Right atrium auricular region (tissue), 2 donors: Measurements from ENCODE around the gene STAT6. TPM values are rescaled to one million over a fixed set of nuclear protein-coding genes. Genes with fewer than 3 reads are reported as not detected.

Experiments
- DNase-seq: peaks from one replicate; pipeline ENCODE4 v3.0.0-alpha.2; 2019; ENCODE audit warnings: low spot score
- H3K27ac ChIP-seq, 2 donors: fragments of 200-600 bp; sonication (generic); 1 replicate in 1 of 2; 2 replicates in 1 of 2; pipeline ENCODE4 v1.5.1; 2016 to 2019
- H3K27me3 ChIP-seq, 2 donors: fragments of 200-600 bp; sonication (generic); one replicate each; pipeline versions ENCODE4 v1.5.1 to v1.6.0; 2017 to 2019
- H3K36me3 ChIP-seq: fragments of 200-600 bp; sonication (generic); one replicate; pipeline ENCODE4 v1.5.1; 2016
- H3K4me1 ChIP-seq, 2 donors: fragments of 200-600 bp; sonication (generic); one replicate each; pipeline versions ENCODE4 v1.5.1 to v1.6.0; 2017 to 2019
- H3K4me3 ChIP-seq, 2 donors: fragments of 200-600 bp; sonication (generic); 1 replicate in 1 of 2; 2 replicates in 1 of 2; pipeline ENCODE4 v1.5.1; 2017 to 2019; ENCODE audit warnings: mild to moderate bottlenecking in 1 of 2, moderate library complexity in 1 of 2
- H3K9me3 ChIP-seq, 2 donors: fragments of 200-600 bp; sonication (generic); one replicate each; pipeline ENCODE4 v1.5.1; 2019
- CTCF ChIP-seq, 2 donors: fragments of 200-600 bp; sonication (generic); IDR thresholded peaks; one replicate each; pipeline ENCODE4 v1.5.1; 2019; ENCODE audit warnings: antibody characterized with exemption in 2 of 2
- total RNA-seq, 2 donors: library from RNA; depleted of rRNA; stranded (reverse); fragments of >200 nt; gene quantifications; one replicate each; pipeline ENCODE4 v1.1.0, GENCODE V29; 2016

Gene STAT6
- total RNA-seq, 2 donors from 2014 or later = 34.3 to 64.3 TPM

- H3K36me3 ChIP-seq = no peaks in the 10 kb centered on the region
- H3K27ac ChIP-seq = peak overlapping the region; percentile 97 to 98
- TF ChIP-seq CTCF (IDR thresholded peaks at IDR 0.05) = no peak
- peaks cover 0 to 81% of the 10 kb centered on the region in 2 donors for H3K4me1 ChIP-seq
- H3K4me3 ChIP-seq = peak overlapping the region; percentile 61 to 77
- H3K27me3 ChIP-seq = no peaks in the 10 kb centered on the region
- H3K9me3 ChIP-seq = no peaks in the 10 kb centered on the region
- no peak for DNase-seq
Observed at GRCh38 chr12:57130941-57131340, 19.8 kb upstream of the STAT6 start.

- Histone ChIP-seq H3K4me1 (peaks cover 0 to 71% of the 10 kb centered on the region in 2 donors), H3K36me3 (no peaks in the 10 kb centered on the region), H3K27ac (peak overlapping the region; percentile 97 to 98), H3K27me3 (no peaks in the 10 kb centered on the region), H3K4me3 (peak overlapping the region; percentile 61 to 77), H3K9me3 (no peaks in the 10 kb centered on the region)
- DNase-seq = peak; percentile 89
- TF ChIP-seq CTCF (IDR thresholded peaks at IDR 0.05) = no peak
Observed at GRCh38 chr12:57129889-57130288, 18.7 kb upstream of the STAT6 start.

- Histone ChIP-seq H3K4me3 (peak overlapping the region; percentile 61 to 77), H3K27ac (peak overlapping the region; percentile 97 to 98), H3K4me1 (peaks cover 0 to 66% of the 10 kb centered on the region in 2 donors), H3K27me3 (no peaks in the 10 kb centered on the region), H3K9me3 (no peaks in the 10 kb centered on the region), H3K36me3 (no peaks in the 10 kb centered on the region)
- TF ChIP-seq CTCF (IDR thresholded peaks at IDR 0.05) = no peak
- no peak for DNase-seq
Observed at GRCh38 chr12:57129321-57129842, 18.2 kb upstream of the STAT6 start.

- Histone ChIP-seq H3K4me1 (peaks cover 0 to 59% of the 10 kb centered on the region in 2 donors), H3K36me3 (no peaks in the 10 kb centered on the region), H3K27ac (peak overlapping the region; percentile 97 to 98), H3K9me3 (no peaks in the 10 kb centered on the region), H3K4me3 (peak overlapping the region; percentile 61 to 77), H3K27me3 (no peaks in the 10 kb centered on the region)
- no peak for DNase-seq
- TF ChIP-seq CTCF (IDR thresholded peaks at IDR 0.05) = no peak
Observed at GRCh38 chr12:57128519-57129247, 17.5 kb upstream of the STAT6 start.

GRCh38 chr12:57127726-57128518 is 16.8 kb upstream of the STAT6 start, which contains the start of gene LRP1:
Gene LRP1, plus strand, starts transcription at chr12:57128483. Its CDS starts 482 bp downstream, at chr12:57128965.
- peaks cover 0 to 51% of the 10 kb centered on the region in 2 donors for H3K4me1 ChIP-seq
- no peaks in the 10 kb centered on the region for H3K9me3 ChIP-seq
- peak within 1 kb of the TSS; percentile 61 to 77 for H3K4me3 ChIP-seq
- DNase-seq = peak; percentile 85
- no peaks in the 10 kb centered on the region for H3K36me3 ChIP-seq
- peak within 1 kb of the TSS; percentile 97 to 98 for H3K27ac ChIP-seq
- TF ChIP-seq CTCF (IDR thresholded peaks at IDR 0.05) = no peak
- no peaks in the 10 kb centered on the region for H3K27me3 ChIP-seq
